A549 treated with RU486 at 1 μM for 4 hours (cell line): ENCODE measurements around the gene DCST1. TPM values are rescaled to one million over a fixed set of nuclear protein-coding genes. Genes with fewer than 3 reads are reported as not detected.

Experiments
- total RNA-seq: library from RNA; stranded (reverse); fragments of 200-300 nt; extraction: Qiagen RNA extraction; gene quantifications from 5 replicates; pipeline ENCODE4 v1.2.3, GENCODE V29; 2022; ENCODE audit warnings: low read depth

The DCST1 gene
- total RNA-seq, result not detected in 5 replicates

GRCh38 chr1:155033524-155033923 lies at the start of gene DCST1, which contains the start of gene DCST2:
Gene DCST1 (plus strand): TSS chr1:155033824. CDS start chr1:155034037, 213 bp downstream.
Gene DCST2 (minus strand): TSS chr1:155033781. CDS start chr1:155033701, 80 bp downstream.

GRCh38 chr1:154993572-154994268 lies 39.9 kb upstream of the DCST1 start, which contains the start of gene LENEP:
Gene LENEP (plus strand): TSS chr1:154993586. CDS start chr1:154993608, 22 bp downstream.

GRCh38 chr1:155002464-155003226 lies 31.0 kb upstream of the DCST1 start, which contains the start of gene ZBTB7B:
Gene ZBTB7B (plus strand): TSS chr1:155002802. CDS start chr1:155014661, 11,859 bp downstream.

DNA sequence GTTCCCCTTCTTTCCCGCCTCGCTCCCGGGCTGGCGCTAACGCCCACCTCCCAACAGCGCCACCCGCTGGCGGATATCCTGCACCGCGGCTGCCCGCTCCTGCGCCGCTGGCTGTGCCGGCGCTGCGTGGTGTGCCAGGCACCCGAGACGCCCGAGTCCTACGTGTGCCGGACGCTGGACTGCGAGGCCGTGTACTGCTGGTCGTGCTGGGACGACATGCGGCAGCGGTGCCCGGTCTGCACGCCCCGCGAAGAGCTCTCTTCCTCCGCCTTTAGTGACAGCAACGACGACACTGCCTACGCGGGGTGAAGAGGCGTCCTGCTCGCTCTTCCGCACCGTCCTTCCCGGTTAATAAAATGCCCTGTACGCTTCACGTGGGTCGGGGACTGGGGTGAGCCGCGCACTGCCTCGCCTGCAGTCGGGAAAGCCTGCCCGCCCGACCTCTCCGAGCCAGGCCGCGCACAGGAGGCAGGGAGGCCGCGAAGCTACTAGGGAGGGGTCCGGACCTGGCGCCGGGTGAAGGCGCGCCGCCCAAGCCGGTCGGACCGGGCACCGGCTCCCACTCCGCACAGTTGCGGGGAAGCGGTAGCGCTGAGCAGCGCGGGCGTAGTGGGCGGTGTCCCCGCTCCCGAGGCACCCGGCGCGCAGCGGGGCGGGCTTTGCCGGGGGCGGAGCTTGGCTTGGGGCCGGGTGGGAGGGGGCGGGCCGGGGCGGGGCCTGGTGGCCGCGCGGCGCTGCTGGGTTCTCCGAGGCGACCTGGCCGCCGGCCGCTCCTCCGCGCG lies 17.1 kb downstream of the DCST1 start, which contains the start of gene ADAM15:
Gene ADAM15 (plus strand): TSS at position 757 of the 782 bp plus-strand sequence. CDS start 71 bp downstream, outside the sequence.

DNA sequence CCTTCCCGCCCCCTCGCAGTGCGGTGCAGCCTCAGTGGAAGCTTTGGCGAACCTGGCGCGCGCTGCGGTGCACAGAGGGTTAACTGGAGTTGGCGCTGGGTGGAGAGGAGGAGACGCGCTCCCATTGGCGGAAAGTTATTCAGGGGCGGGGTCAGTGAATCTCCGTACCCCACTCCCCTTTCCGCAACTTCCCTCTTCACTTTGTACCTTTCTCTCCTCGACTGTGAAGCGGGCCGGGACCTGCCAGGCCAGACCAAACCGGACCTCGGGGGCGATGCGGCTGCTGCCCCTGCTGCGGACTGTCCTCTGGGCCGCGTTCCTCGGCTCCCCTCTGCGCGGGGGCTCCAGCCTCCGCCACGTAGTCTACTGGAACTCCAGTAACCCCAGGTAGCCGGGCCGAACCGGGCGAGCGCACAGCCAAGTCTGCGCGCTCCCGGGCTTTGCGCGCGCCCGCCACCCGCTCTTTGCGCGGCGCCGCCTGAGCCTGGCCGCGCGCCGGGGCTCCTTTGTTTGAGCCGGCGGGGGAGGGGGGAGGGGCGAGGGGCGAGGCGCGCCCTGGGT lies 30.0 kb downstream of the DCST1 start, which contains the start of gene EFNA4:
Gene EFNA4 (plus strand): TSS at position 191 of the 561 bp plus-strand sequence. CDS start 84 bp downstream, at position 275.

DNA sequence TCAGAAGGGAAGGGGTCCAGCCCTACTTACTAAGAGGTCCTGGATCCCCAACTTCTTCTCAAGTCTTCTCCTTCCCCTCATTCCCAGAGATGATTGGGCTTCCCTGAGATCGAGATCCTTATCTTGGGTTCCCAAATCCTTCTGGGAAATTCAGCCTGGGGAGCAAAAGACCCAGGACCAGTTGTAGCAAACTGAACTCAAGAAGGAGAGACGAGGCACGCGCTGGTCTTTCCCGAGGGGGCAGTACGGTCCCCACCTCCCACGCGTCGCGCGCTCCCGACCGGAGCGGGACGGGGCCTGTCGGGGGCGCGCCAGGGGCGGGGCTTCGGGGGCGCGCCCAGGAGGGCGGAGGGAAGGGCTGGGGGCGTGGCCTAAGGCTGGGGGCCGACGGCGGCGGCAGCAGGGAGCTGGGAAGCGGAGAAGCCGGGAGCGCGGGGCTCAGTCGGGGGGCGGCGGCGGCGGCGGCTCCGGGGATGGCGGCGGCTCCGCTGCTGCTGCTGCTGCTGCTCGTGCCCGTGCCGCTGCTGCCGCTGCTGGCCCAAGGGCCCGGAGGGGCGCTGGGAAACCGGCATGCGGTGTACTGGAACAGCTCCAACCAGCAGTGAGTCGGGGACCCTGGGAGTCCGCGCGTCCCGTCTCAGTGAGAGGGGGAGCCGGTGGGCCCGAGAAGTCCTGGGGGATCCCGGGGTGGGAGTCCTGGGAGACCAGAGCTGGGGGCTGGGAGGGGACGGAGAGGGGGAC lies 45.0 kb downstream of the DCST1 start, which contains the start of gene EFNA3:
Gene EFNA3 (plus strand): TSS at position 369 of the 741 bp plus-strand sequence. CDS start 105 bp downstream, at position 474.

Other genes starting within 250 kb of the DCST1 start
- 0.02 to 0.08 TPM (median 0.06 TPM) in 5 replicates for gene KCNN3, start 163.5 kb upstream of the DCST1 start, total RNA-seq
- gene PMVK, start 97.1 kb upstream of the DCST1 start, total RNA-seq, result 34.6 to 44.3 TPM (median 42.0 TPM) in 5 replicates
- gene PBXIP1, start 77.7 kb upstream of the DCST1 start, total RNA-seq, result 11.8 to 16.5 TPM (median 14.4 TPM) in 5 replicates
- 19.5 to 24.1 TPM (median 22.6 TPM) in 5 replicates for gene PYGO2, start 72.0 kb upstream of the DCST1 start, total RNA-seq
- gene SHC1, start 63.1 kb upstream of the DCST1 start, total RNA-seq, result 128 to 150 TPM (median 144 TPM) in 5 replicates
- 325 to 385 TPM (median 338 TPM) in 5 replicates for gene CKS1B, start 59.1 kb upstream of the DCST1 start, total RNA-seq
- gene FLAD1, start 50.5 kb upstream of the DCST1 start, total RNA-seq, result 33.1 to 53.6 TPM (median 42.5 TPM) in 5 replicates
- gene LENEP, start 40.2 kb upstream of the DCST1 start, total RNA-seq, result not detected in 5 replicates
- gene ZBTB7B, start 31.0 kb upstream of the DCST1 start, total RNA-seq, result 18.9 to 28.7 TPM (median 22.3 TPM) in 5 replicates
- 0.08 to 0.67 TPM (median 0.45 TPM) in 5 replicates for gene DCST2, start within 50 bp of the DCST1 start, total RNA-seq
- gene ADAM15, start 17.5 kb downstream of the DCST1 start, total RNA-seq, result 52.7 to 85.0 TPM (median 72.2 TPM) in 5 replicates
- gene EFNA4, start 29.9 kb downstream of the DCST1 start, total RNA-seq, result 7.2 to 9.3 TPM (median 7.9 TPM) in 5 replicates
- 3.0 to 5.4 TPM (median 3.9 TPM) in 5 replicates for gene EFNA3, start 45.0 kb downstream of the DCST1 start, total RNA-seq
- 34.4 to 48.7 TPM (median 37.8 TPM) in 5 replicates for gene EFNA1, start 94.1 kb downstream of the DCST1 start, total RNA-seq
- 33.6 to 37.6 TPM (median 35.3 TPM) in 5 replicates for gene SLC50A1, start 102.0 kb downstream of the DCST1 start, total RNA-seq
- 64.1 to 107 TPM (median 94.9 TPM) in 5 replicates for gene DPM3, start 106.7 kb downstream of the DCST1 start, total RNA-seq
- gene KRTCAP2, start 139.5 kb downstream of the DCST1 start, total RNA-seq, result 193 to 252 TPM (median 242 TPM) in 5 replicates
- gene TRIM46, start 140.0 kb downstream of the DCST1 start, total RNA-seq, result 1.1 to 2.2 TPM (median 1.4 TPM) in 5 replicates
- gene THBS3, start 174.1 kb downstream of the DCST1 start, total RNA-seq, result 5.5 to 10.3 TPM (median 7.8 TPM) in 5 replicates
- gene MTX1, start 174.9 kb downstream of the DCST1 start, total RNA-seq, result 61.2 to 76.7 TPM (median 74.1 TPM) in 5 replicates
- 27.2 to 41.6 TPM (median 36.2 TPM) in 5 replicates for gene ENTREP3, start 221.7 kb downstream of the DCST1 start, total RNA-seq
- 95.7 to 138 TPM (median 124 TPM) in 5 replicates for gene SCAMP3, start 228.5 kb downstream of the DCST1 start, total RNA-seq
- 20.3 to 28.2 TPM (median 22.9 TPM) in 5 replicates for gene CLK2, start 239.7 kb downstream of the DCST1 start, total RNA-seq
- 2.6 to 6.2 TPM (median 4.4 TPM) in 5 replicates for gene HCN3, start 243.6 kb downstream of the DCST1 start, total RNA-seq